Left colon (tissue), 2 donors: ENCODE measurements around the gene BRAF. TPM values are rescaled to one million over a fixed set of nuclear protein-coding genes. Genes with fewer than 3 reads are reported as not detected.
"Not testable (repeated sequence)": the region's sequence is repeated elsewhere in the genome, so short reads cannot be mapped to it uniquely, and the experiment has no call there.

Experiments
- ATAC-seq: fragments of 200-7000 bp; cut with Tn5 transposase; one replicate; pipeline ENCODE4 v1.9.1; 2020; ENCODE audit warnings: mild to moderate bottlenecking, moderate library complexity
- DNase-seq, 2 donors: peaks; one replicate each; pipeline ENCODE4 v3.0.0-alpha.2; 2020
- intact Hi-C, 2 donors: fragments of 100-400 bp; cut with DNase I in 1 of 2; cut with micrococcal nuclease in 1 of 2; formaldehyde crosslinking; loops; one replicate each; pipeline versions ENCODE4 v1.11.2 to v1.14.0; 2022; cut with DNase I, micrococcal nuclease
- total RNA-seq, 2 donors: library from RNA; stranded (reverse); fragmentation: NEBNext Ultra II Directional; extraction: Animal tissue kit (Norgen Biotek cat#: 25700); gene quantifications; one replicate each; pipeline ENCODE4 v1.2.1, GENCODE V29; 2021
- donor health status: DM: no; HTN: no; CAD: no.
- donor health status: DM: yes; HTN: yes; CAD: no.

The BRAF gene
- total RNA-seq, 2 donors from 2014 or later, result 26.5 to 26.7 TPM

DNA sequence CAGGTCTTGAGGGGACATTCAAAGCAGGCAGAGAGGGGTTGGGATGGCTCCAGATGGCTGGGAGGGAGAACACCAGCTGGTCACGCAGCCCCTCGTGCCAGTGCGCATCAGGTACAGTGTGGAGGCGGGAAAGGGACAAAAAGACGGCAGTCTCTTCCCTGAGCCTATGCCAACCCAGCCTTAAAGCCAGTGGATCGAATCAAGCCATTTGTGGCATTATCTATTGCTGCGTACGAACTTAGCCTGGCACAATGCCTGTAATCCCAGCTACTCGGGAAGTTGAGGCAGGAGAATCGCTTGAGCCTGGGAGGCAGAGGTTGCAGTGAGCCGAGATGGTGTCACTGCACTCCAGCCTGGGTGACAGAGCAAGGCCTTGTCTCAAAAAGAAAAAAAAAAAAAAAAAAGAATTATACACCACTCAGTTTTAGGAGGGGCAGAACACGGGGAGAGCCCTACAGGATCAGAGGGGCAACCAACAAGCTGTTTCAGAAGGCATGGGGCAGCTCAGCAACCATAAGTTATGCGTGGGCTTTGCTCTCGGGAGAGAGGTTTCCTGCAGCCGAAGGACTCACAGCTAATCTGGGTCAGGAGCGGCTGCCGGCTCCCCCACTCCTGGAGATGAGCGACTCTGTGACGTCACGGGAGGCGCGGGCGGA, 228.6 kb downstream of the BRAF start:
- DNase-seq (peak; percentile 95 to 98), ATAC-seq (peak; percentile 93)
- intact Hi-C loops, result no loop called here

DNA sequence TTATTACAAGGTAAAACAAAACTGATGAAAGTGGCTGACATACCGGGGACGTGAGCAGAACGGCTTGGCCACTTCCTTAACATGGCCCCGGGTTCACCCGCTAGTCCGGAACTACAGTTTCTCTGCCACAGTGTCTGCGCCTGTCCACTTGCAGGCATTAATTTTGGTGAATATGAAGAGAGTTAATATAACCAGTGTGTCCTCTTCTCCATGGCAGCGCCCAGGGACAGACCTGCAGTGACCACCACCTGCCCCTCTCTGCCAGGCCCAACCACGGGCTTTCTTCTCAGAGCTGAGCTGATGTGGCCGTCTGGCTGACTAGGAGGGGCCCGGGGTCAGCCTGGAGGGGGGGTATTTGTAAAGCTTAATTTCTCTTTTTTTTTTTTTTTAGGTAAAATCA, 229.3 kb downstream of the BRAF start:
- no peak for ATAC-seq
- DNase-seq, result no peak
- intact Hi-C loops, result no loop called here

DNA sequence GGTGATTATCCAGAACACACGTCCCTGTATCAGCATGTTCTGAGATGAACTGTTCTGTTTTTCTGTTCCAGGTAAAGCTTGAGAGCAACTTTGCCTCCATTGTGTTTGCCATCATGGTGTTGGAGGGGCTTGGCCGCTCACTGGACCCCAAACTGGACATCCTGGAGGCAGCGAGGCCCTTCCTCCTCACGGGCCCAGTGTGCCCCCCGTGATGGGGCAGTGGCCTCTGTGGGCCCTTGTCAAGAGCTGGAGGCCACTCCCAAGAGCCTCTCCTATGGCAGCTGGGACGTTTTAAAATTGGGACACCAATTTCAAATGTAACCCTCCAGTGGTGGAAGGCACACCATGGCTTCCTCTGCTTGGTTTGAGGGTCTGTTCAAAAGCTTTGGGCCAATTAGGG, 230.1 kb downstream of the BRAF start:
- ATAC-seq (no peak), DNase-seq (no peak)
- intact Hi-C loops, result no loop called here

DNA sequence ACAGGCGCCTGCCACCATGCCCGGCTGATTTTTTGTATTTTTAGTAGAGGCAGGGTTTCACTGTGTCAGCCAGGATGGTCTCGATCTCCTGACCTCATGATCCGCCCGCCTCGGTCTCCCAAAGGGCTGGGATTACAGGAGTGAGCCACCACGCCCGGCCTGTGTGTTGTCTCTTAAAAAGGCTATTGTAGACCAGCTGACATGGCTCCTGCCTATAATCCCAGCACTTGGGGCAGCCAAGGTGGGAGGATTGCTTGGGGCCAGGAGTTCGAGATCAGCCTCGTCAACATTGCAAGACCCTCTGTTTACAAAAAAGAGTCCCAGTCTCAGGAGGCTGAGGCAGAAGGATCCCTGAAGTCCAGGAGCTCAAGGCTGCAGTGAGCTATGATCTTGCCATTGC, 230.9 kb downstream of the BRAF start:
- ATAC-seq, DNase-seq, intact Hi-C loops: not testable (repeated sequence)

DNA sequence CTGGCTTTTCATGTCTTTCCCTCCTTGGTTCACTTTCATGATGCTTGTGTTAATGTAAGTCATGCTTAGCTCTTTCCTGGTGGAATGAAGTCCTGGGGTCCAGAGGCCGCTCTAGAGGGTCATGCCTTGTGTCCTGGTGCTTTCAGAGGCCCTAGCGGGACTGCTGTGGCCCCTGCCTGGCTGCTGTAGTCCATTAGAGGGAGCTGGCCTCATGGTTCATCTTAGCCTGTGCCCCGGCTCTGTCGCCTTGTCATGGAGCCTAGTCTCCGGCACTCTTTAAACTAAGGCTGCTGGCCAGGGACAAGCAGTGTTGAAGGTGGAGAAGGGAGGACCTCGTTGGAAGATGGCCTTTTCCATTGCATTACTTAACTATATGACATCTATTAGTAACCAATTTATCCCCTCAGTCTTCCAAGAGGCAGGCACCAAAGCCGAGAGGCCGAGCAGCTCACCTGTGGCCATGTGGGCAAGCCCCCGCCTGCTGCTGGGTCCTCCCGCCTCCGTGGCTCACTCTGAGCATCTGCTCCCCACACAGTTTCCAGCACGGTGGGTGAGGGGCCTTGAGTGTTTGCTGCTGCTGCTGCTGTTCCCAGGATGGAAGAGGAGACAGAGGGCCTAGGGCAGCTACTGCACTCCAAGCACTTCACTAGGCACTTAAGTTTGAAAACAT, 233.2 kb downstream of the BRAF start:
- ATAC-seq (no peak), DNase-seq (no peak)
- intact Hi-C loops, result no loop called here

DNA sequence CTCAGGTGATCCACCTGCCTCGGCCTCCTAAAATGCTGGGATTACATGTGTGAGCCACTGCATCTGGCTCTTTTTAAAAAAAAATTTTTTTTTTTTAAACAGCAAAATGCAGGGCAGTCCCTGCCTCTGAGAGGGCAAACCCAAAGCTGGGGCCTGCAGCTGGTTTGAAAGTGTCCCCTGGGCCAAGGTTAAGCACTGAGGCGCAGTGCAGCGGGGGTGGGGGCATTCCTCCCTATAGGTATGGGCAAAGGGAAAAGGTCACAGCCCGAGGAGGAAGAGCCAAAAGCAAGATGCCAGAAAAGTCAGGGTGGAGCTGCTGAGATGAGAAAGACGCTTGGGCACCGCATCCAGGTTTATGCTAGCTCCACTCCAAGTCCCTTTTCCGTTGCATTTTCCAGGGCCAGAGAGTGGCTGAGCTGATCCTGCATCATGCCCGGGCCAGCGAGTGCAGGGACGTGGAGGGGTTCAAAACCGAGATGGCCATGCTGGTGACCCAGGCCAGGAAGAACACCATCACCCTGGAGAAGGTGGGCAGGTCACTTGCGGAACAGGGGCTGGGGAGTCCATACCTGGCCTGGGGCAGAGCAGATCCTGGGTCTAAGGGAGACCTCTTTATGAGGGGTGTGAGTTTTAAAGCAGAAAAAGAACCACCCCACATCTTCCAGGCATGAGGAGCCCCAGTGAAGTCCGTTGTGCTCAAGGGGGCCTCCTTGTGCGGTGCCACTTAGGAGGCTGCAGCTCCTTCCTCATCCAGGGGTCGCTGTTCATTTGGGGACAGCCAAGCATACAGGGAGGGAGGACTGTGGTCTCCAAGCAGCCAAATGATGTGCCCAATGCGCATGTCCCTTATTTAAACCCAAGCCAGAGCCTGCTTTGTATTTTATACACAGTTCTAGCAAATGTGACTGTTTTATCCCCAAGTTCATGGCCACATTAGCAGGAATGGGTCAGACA, 235.3 kb downstream of the BRAF start:
- ATAC-seq (no peak), DNase-seq (no peak)
- intact Hi-C loops, result no loop called here

DNA sequence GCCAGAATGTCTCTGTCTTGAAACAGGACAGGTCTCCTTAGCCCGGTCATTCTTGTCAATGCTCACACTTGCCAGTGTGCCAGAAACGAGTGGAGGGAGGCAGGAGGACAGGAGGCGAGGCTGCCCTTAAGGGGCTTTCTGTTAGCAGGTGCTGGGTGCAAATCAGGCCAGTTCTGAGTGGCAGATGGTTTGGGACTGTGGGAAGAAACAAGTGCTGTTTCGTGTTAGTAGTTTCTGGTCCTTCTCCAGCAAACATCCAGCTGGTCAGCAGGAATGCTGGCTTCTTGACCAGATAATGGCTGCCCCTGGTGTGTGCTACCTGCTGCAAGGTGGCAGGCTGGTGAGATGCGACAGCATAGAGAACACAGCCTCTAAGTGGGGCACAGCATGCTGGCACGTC, 236.4 kb downstream of the BRAF start:
- ATAC-seq, result no peak
- intact Hi-C loops, result no loop called here
- no peak for DNase-seq

DNA sequence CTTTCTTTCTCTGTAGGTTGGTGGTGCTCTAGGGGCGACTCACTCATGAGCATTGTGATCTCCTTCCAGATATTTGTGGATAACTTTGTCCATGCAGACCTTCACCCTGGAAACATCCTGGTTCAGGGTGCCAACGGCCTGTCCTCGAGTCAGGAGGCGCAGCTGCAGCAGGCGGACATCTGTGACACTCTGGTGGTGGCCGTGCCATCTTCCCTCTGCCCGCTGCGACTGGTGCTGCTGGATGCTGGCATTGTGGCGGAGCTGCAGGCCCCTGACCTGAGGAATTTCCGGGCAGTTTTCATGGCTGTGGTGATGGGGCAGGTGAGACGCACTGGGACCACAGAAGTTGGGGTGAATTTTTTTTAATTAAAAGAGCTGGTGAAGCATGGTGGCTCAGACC, 237.8 kb downstream of the BRAF start:
- no peak for ATAC-seq
- intact Hi-C loops, result no loop called here
- no peak for DNase-seq

DNA sequence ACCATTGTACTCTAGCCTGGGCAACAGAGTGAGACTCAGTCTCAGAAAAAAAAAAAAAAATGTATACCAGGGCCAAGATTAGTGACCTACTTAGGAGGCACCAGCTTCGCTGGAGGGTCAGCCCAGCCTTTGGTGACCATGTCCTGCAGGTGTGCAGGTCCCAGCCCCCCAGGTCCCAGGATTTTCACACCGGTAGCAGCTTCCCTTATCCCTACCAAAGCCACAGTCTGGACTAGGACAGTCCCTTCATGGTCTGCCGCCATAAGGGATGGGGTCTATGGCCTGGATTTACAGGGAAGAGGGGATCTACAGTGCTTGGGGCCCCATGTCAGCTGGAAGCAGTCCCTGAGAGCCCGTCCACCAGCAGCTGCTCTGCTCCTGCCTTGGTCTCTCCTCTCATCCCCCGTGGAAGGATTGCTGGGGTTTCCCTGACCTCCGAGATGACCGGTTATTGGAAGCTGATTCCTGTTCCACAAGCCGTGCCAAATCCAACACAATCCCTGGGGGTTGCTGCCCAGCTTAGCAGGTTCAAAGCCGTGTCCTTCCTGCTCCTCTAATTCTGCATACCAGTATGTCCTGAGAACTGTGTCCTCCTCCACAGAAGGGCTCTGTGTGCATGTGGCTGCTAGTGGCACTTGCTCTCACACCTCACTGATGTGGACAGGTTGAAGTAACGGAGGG, 239.2 kb downstream of the BRAF start:
- intact Hi-C loops, result no loop called here
- no peak for ATAC-seq

DNA sequence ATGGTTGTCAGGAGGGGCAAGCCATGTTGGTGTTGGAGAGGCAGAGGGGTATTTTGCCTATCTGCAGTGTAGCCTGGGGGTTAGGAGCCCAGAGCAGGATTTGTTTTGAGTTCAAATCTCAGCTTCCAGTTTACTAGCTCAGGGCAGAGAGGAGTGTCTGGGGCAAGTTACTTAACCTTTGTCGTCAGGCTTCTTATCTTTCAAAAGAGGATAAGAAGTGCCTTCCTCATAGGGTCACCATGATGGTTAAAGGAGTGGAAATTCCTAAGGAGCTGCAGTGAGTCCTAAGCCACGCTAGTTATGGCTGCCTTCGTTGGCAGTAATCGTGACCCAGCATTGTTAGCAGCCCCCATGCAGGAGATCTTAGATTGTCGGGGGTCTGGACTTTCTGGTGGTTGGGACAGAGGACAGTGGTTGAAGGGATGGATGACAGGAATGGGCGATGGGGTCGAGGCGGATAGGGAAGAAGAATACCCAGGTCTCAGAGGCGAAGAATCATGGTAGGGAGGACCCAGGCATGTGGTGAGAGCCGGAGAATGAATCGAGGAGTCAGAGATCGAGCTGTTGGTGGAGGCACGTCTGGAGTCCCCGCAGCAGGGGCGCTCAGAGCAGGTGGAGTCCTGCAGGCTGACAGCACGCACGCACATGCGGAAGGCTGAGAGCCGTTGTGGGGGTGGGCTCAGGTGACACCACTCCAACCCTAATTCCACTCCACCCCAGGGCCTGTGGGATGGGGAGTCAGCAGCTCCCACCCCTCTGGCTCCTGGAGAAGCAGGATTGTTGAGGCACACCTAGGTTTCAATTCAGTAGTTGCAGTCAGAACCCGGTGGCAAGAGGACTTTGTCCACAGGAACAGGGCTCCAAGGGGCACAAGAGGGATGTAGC, 240.4 kb downstream of the BRAF start:
- DNase-seq (no peak), ATAC-seq (no peak)
- intact Hi-C loops, result no loop called here

More for the DNA sequence above, 239.2 kb downstream of the BRAF start:
- no peak for DNase-seq

DNA sequence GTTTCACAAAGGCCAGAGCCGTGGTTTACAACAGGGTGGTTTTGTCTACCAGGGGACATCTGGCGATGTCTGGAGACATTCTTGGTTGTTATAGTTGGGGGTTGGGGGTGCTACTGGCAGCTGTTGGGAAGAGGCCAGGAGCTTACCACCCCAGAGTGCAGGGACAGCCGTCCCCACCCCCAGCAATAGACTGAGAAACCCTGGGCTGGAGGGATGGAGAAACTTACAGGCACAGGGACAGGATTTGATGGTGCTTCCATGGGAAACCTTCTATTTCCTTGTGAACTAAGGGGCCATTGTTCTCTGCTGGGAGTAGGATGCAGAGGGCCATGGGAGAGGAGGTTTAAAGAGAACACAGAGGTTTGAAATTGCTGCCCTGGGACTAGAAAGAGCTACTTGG, 241.1 kb downstream of the BRAF start:
- no peak for ATAC-seq
- no peak for DNase-seq
- intact Hi-C loops, result no loop called here

DNA sequence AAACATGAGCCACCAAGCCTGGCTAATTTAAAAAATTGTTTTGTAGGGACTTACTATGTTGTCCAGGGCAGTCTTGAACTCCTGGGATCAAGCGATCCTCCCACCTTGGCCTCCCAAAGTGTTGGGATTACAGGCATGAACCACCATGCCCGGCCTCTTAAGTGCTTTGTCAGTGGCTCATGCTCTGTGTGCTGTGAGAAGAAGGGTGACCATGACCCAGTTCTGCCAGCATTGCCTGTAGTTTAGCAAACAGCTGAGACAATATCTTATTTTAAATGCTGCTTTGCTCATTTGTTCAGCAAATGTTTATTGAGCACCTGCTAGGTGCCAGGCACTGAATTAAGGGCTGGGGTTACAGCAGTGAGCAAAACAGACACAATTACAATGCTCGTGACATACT, 243.0 kb downstream of the BRAF start:
- intact Hi-C loops, result no loop called here
- no peak for ATAC-seq
- DNase-seq, result no peak

DNA sequence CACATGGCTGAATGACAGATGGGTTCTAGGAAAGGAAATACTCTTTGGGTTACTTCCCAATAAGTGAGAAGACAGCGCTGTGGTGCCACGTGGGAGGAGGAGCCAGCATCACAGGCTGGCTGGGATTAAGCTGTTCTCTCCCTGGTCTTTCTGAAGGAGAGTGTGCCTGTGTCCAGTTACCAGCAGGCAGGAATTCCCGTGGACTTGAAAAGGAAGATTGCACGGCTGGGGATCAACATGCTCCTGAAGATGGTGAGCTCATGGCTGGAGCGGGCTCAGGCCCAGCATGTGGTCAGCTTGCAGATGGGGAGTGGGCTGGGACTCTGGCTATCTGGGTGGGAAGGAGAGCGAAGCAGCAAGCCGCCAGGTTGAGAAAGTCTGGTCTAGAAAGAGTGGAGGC, 243.8 kb downstream of the BRAF start:
- DNase-seq (no peak), ATAC-seq (no peak)
- intact Hi-C loops, result no loop called here

DNA sequence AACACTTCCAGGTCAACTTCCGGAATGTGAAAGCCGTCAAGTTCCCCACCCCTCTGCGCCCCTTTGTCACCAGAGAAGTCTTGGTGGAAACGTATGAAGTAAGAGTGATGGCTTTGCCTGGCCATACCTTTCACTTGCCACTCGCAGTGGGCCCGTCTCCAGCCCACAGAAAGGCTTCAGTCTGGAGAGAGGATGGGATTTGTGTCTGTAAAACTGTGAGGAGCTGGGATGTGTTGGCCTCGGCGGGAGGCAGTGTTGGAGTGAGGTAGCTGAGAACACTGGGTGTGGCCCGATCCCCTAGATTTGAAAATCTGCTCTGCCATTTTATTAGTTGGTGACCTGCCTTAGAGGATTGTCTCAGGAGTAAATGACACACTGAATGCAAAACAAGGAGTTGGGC, 245.5 kb downstream of the BRAF start:
- no peak for ATAC-seq
- peak in 1 of 2 donors; percentile 2 for DNase-seq
- intact Hi-C loops, result no loop called here

DNA sequence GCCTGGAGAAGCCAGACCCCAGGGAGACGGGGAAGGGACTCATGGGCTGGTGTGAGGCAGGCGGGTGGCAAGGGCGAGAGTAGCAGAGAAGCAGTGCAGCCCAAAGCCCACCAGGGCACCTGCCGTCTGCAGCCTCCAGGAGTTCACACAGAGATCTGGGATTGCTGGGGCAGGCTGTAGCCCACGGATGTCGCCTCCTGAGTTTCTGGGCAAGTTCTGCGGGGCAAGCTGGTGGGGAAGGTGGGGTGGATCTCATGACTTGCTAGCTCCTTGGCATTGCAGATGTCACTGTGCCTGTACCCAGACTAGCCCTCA, 246.0 kb downstream of the BRAF start:
- intact Hi-C loops, result no loop called here
- peak in 1 of 2 donors; percentile 1 for DNase-seq
- ATAC-seq, result no peak

DNA sequence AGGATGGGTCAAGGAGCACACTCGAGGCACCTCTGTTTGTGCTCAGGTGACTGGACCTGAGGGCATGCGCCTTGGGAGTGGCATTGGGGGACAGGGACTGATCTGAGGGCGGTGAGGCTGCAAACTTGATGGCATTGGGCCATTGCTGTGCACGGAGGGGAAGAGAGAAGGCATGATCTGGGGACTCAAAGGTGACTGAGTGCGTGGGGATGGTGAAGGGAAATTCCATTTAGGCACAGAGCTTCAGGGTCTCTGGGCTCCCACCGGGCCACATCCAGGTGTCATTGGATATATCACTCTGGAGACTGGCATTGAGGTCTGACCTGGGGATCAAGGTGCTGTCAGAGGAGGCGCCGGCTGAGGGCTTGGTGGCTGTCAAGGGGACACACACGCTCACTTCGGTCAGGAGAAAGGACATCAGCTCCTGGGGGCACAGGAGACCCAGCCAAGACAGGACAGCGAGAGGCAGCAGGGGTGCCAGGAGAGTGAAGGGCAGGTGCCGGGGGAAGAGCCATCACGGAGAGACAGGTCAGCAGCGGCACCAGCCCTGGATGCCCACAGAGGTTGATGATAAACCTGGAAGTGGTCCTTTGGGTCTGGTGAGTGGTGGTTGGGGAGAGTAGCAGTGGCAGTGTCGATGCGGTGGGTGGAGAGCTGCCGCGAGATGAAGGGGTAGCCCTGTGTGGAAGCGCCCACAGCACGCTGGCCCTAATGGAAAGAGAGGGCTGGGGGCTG, 246.5 kb downstream of the BRAF start:
- DNase-seq, result peak in 1 of 2 donors; percentile 15
- ATAC-seq, result no peak
- intact Hi-C loops, result no loop called here

DNA sequence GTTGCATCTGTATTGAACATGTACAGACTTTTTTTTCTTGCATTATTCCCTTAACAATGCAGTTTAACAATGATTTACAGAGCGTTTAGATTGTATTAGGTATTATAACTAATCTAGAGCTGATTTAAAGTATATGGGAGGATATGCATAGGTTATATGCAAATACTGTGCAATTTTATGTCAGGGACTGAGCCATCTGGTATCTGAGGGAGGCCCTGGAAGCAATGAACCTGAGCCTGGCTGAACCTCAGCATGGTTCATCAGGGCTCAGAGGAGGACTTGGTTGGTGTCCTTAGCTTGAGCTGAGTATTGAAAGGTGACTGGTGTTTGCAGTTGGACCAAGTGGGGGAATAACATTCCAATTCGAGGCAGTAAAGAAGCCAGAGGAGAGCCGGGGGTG, 247.2 kb downstream of the BRAF start:
- intact Hi-C loops, result no loop called here
- ATAC-seq, result no peak
- DNase-seq, result peak in 1 of 2 donors; percentile 11

DNA sequence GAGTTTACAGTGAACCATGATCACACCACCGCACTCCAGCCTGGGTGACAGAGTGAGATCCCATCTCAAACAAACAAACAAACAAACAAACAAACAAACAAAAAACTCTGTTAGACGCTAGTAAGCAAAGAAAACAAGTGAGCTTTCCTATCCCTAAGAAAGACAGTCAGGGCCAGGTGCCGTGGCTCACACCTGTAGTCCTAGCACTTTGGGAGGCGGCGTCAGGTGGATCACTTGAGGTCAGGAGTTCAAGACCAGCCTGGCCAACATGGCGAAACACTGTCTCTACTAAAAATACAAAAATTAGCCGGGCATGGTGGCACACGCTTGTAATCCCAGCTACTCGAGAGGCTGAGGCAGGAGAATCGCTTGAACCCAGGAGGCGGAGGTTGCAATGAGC, 247.8 kb downstream of the BRAF start:
- peak in 1 of 2 donors; percentile 14 for DNase-seq
- ATAC-seq, intact Hi-C loops: not testable (repeated sequence)
